HCT116 (cell line): Measurements from ENCODE around the gene RFX2. TPM values are rescaled to one million over a fixed set of nuclear protein-coding genes. Genes with fewer than 3 reads are reported as not detected.

Experiments
- ATAC-seq: fragments of 200-7000 bp; cut with Tn5 transposase; 2 replicates; pipeline ENCODE4 v1.9.1; 2020; ENCODE audit warnings: mild to moderate bottlenecking, moderate library complexity
- BruUV-seq: library from RNA; stranded (reverse); fragments of 400-500 nt; replicated peaks from 2 replicates; lab custom pipeline; 2021; lab: Mats Ljungman, UMichigan
- CTCF ChIA-PET: fragments of 300-600 bp; sonication (Branson Sonifier 250); formaldehyde crosslinking; loops from one replicate; lab custom pipeline; 2021; ENCODE audit warnings: antibody characterized with exemption; lab: Charles Lee
- POLR2A ChIA-PET: fragments of 300-600, 350-600 bp; sonication (Branson Sonifier 250); formaldehyde crosslinking; loops from one replicate; lab custom pipeline; 2021; ENCODE audit warnings: antibody characterized with exemption; lab: Charles Lee
- RAD21 ChIA-PET, 2 experiments: fragments of 300-600 bp; sonication (Branson Sonifier 250); formaldehyde crosslinking; loops; one replicate each; lab custom pipeline; 2023; ENCODE audit warnings: low total read pairs in 2 of 2; ENCODE audit not compliant: uncharacterized antibody in 2 of 2, unreplicated experiment in 2 of 2, low non-redundant PET in 1 of 2; lab: Charles Lee
- DNase-seq: peaks from one replicate; pipeline ENCODE4 v3.0.0-alpha.2; 2010; ENCODE audit warnings: low read depth, low spot score
- H2AFZ ChIP-seq: fragments of 200-600 bp; shearing (Covaris generic), sonication (generic); 2 replicates; pipeline ENCODE4 v1.6.1; 2017; ENCODE audit warnings: low read depth, mixed run types, mixed read lengths, antibody characterized with exemption, low read length; ENCODE audit not compliant: poor library complexity, severe bottlenecking
- H3K27ac ChIP-seq: 2 replicates; pipeline ENCODE4 v1.5.1; 2012; ENCODE audit warnings: low read depth, low read length
- H3K27me3 ChIP-seq: fragments of 200-600 bp; sonication (generic); 2 replicates; pipeline ENCODE4 v1.6.1; 2016; ENCODE audit warnings: mixed run types, low read length, mixed read lengths; ENCODE audit not compliant: insufficient read depth
- H3K36me3 ChIP-seq, 2 experiments: fragments of 200-500 bp in 1 of 2; fragments of 200-600 bp in 1 of 2; sonication (Bioruptor generic) in 1 of 2; sonication (generic) in 1 of 2; 2 replicates each; pipeline versions ENCODE4 v1.5.1 to v1.6.1; 2014 to 2016; ENCODE audit warnings: low read length in 2 of 2, inconsistent platforms in 1 of 2, mixed read lengths in 1 of 2, mixed run types in 1 of 2; ENCODE audit not compliant: insufficient read depth in 2 of 2, control insufficient read depth in 1 of 2
- H3K4me1 ChIP-seq, 2 experiments: fragments of 200-600 bp in 1 of 2; sonication (generic) in 1 of 2; 2 replicates each; pipeline versions ENCODE4 v1.5.1 to v1.6.1; 2012 to 2017; ENCODE audit warnings: low read length in 2 of 2, inconsistent platforms in 1 of 2, mild to moderate bottlenecking in 1 of 2, mixed read lengths in 1 of 2, mixed run types in 1 of 2, moderate library complexity in 1 of 2; ENCODE audit not compliant: insufficient read depth in 2 of 2, control insufficient read depth in 1 of 2
- H3K4me2 ChIP-seq: fragments of 200-600 bp; sonication (generic); 2 replicates; pipeline ENCODE4 v1.6.1; 2017; ENCODE audit warnings: mixed run types, low read length, mixed read lengths
- H3K4me3 ChIP-seq, 2 experiments: fragments of 200-600 bp in 1 of 2; sonication (generic) in 1 of 2; replicated peaks in 1 of 2; 2 replicates each; pipeline ENCODE4 v1.5.1; 2011 to 2016; ENCODE audit warnings: low read length in 2 of 2, control low read depth in 1 of 2, low read depth in 1 of 2, mild to moderate bottlenecking in 1 of 2, mixed read lengths in 1 of 2, mixed run types in 1 of 2
- H3K79me2 ChIP-seq: fragments of 200-600 bp; sonication (generic); 2 replicates; pipeline ENCODE4 v1.6.1; 2017; ENCODE audit warnings: mild to moderate bottlenecking, mixed run types, low read length, moderate library complexity, mixed read lengths; ENCODE audit not compliant: insufficient read depth
- H3K9ac ChIP-seq: fragments of 200-600 bp; sonication (generic); 2 replicates; pipeline ENCODE4 v1.6.1; 2016; ENCODE audit warnings: low read length, mixed read lengths
- H3K9me2 ChIP-seq: fragments of 200-600 bp; sonication (generic), shearing (Covaris generic); 2 replicates; pipeline ENCODE4 v1.6.1; 2017; ENCODE audit warnings: mixed run types, mild to moderate bottlenecking, moderate library complexity; ENCODE audit not compliant: insufficient read depth
- H3K9me3 ChIP-seq, 2 experiments: fragments of 200-500 bp in 1 of 2; fragments of 200-600 bp in 1 of 2; sonication (Bioruptor generic) in 1 of 2; sonication (generic) in 1 of 2; 2 replicates each; pipeline ENCODE4 v1.6.1; 2014 to 2017; ENCODE audit warnings: low read length in 2 of 2, mixed read lengths in 2 of 2, inconsistent platforms in 1 of 2, low read depth in 1 of 2, mild to moderate bottlenecking in 1 of 2, mixed run types in 1 of 2, moderate library complexity in 1 of 2; ENCODE audit not compliant: control insufficient read depth in 1 of 2, insufficient read depth in 1 of 2
- H4K20me1 ChIP-seq: fragments of 200-600 bp; sonication (generic), shearing (Covaris generic); 2 replicates; pipeline ENCODE4 v1.6.1; 2017; ENCODE audit warnings: mixed run types, mild to moderate bottlenecking, moderate library complexity; ENCODE audit not compliant: insufficient read depth
- ATF3 ChIP-seq: IDR thresholded peaks from 2 replicates; pipeline ENCODE4 v1.6.1; 2012
- CBX3 ChIP-seq: IDR thresholded peaks from 2 replicates; pipeline ENCODE4 v1.6.1; 2012; ENCODE audit warnings: low read depth
- CEBPB ChIP-seq: IDR thresholded peaks from 2 replicates; pipeline ENCODE4 v1.6.1; 2012; ENCODE audit warnings: low read depth
- ELF1 ChIP-seq: IDR thresholded peaks from 2 replicates; pipeline ENCODE4 v1.6.1; 2012; ENCODE audit warnings: low read depth, borderline replicate concordance
- EZH2 ChIP-seq: fragments of 200-600 bp; sonication (generic); IDR thresholded peaks from 2 replicates; pipeline ENCODE4 v1.6.1; 2017; ENCODE audit warnings: antibody characterized with exemption, mixed run types
- EZH2phosphoT487 ChIP-seq: fragments of 200-600 bp; IDR thresholded peaks from 2 replicates; pipeline ENCODE4 v1.6.1; 2018; ENCODE audit warnings: antibody characterized with exemption, borderline replicate concordance
- FOSL1 ChIP-seq: IDR thresholded peaks from 2 replicates; pipeline ENCODE4 v1.6.1; 2012; ENCODE audit warnings: low read depth
- JUND ChIP-seq: IDR thresholded peaks from 2 replicates; pipeline ENCODE4 v1.6.1; 2012
- MAX ChIP-seq: IDR thresholded peaks from 2 replicates; pipeline ENCODE4 v1.6.1; 2012
- POLR2A ChIP-seq: IDR thresholded peaks from 2 replicates; pipeline ENCODE4 v1.7.0; 2011; ENCODE audit warnings: borderline replicate concordance; ENCODE audit not compliant: insufficient read depth, insufficient read length; ENCODE audit errors: extremely low read depth
- POLR2AphosphoS5 ChIP-seq: IDR thresholded peaks from 2 replicates; pipeline ENCODE4 v1.6.1; 2011; ENCODE audit warnings: mild to moderate bottlenecking, low read depth, low read length, moderate library complexity
- RAD21 ChIP-seq: IDR thresholded peaks from 2 replicates; pipeline ENCODE4 v1.6.1; 2012; ENCODE audit warnings: low read depth, mild to moderate bottlenecking
- REST ChIP-seq: IDR thresholded peaks from 2 replicates; pipeline ENCODE4 v1.6.1; 2012; ENCODE audit warnings: low read depth
- SIN3A ChIP-seq: IDR thresholded peaks from 2 replicates; pipeline ENCODE4 v1.6.1; 2012; ENCODE audit warnings: low read depth
- SP1 ChIP-seq: IDR thresholded peaks from 2 replicates; pipeline ENCODE4 v1.6.1; 2012; ENCODE audit warnings: low read depth
- SRF ChIP-seq: IDR thresholded peaks from 2 replicates; pipeline ENCODE4 v1.6.1; 2012; ENCODE audit warnings: low read depth
- TCF7L2 ChIP-seq: IDR thresholded peaks from 2 replicates; pipeline ENCODE4 v1.7.0; 2011; ENCODE audit warnings: borderline replicate concordance, inconsistent platforms; ENCODE audit not compliant: insufficient read depth, insufficient read length; ENCODE audit errors: extremely low read depth
- YY1 ChIP-seq: IDR thresholded peaks from 2 replicates; pipeline ENCODE4 v1.6.1; 2011; ENCODE audit warnings: low read length, low read depth, moderate library complexity, mild to moderate bottlenecking; ENCODE audit not compliant: insufficient replicate concordance; ENCODE audit errors: extremely low read depth
- ZBTB33 ChIP-seq: IDR thresholded peaks from 2 replicates; pipeline ENCODE4 v1.6.1; 2011; ENCODE audit warnings: mild to moderate bottlenecking, low read length, moderate library complexity; ENCODE audit not compliant: insufficient replicate concordance; ENCODE audit errors: extremely low read depth
- ZFX ChIP-seq: fragments of 450-650 bp; IDR thresholded peaks from 2 replicates; pipeline ENCODE4 v1.6.1; 2017
- ZNF274 ChIP-seq: fragments of 200-500 bp; sonication (Bioruptor generic); IDR thresholded peaks from 2 replicates; pipeline ENCODE4 v1.6.1; 2014; ENCODE audit warnings: mild to moderate bottlenecking, low read depth, low read length, inconsistent platforms
- intact Hi-C: fragments of 100-400 bp; cut with micrococcal nuclease; formaldehyde crosslinking; loops from 2 replicates; pipeline ENCODE4 v1.10.0; 2022
- total RNA-seq: library from RNA; stranded (reverse); gene quantifications from one replicate; pipeline ENCODE4 v1.2.1, GENCODE V29; 2021; ENCODE audit not compliant: unreplicated experiment

RFX2 gene
- total RNA-seq, 1 experiment from 2014 or later = 13.7 TPM

GRCh38 chr19:6117534-6117933 lies 7.2 kb upstream of the RFX2 start (continued):
- TF ChIP-seq ZBTB33 (no peak), MAX (no peak), ZFX (no peak), REST (no peak)
- TF ChIP-seq, all 23 proteins: peak for 0

GRCh38 chr19:6116749-6117430 lies 6.6 kb upstream of the RFX2 start:
- ATAC-seq = no peak
- Histone ChIP-seq H3K9me3 (0 out of 4 replicates have a peak, but pooled peaks cover 0 to 3% of the 10 kb centered on the region in 2 experiments), H3K4me1 (no peaks in the 10 kb centered on the region), H3K4me3 (no peak overlapping the region), H3K27me3 (no peaks in the 10 kb centered on the region), H2AFZ (no peak overlapping the region), H3K9ac (no peak overlapping the region), H3K4me2 (no peak overlapping the region), H3K27ac (no peak overlapping the region), H3K9me2 (no peaks in the 10 kb centered on the region), H3K79me2 (no peaks in the 10 kb centered on the region), H3K36me3 (no peaks in the 10 kb centered on the region), H4K20me1 (no peaks in the 10 kb centered on the region)
- intact Hi-C loops = no loop called here
- ChIA-PET CTCF (interaction anchor here (0.9 to 1.3 kb wide), 2 partner anchors 8 to 69 kb away, joined by 3 read pairs; no protein-coding TSS in a partner anchor), RAD21 (no interaction called here), POLR2A (no interaction called here)
- no peak for TF ChIP-seq RAD21
- no peak for TF ChIP-seq CEBPB
- TF ChIP-seq ATF3 = no peak
- TF ChIP-seq SIN3A = no peak
- TF ChIP-seq ELF1 = no peak
- no peak for TF ChIP-seq POLR2A
- TF ChIP-seq SP1 = no peak
- TF ChIP-seq POLR2AphosphoS5 = no peak
- TF ChIP-seq ZFX = no peak
- no peak for TF ChIP-seq TCF7L2
- TF ChIP-seq CBX3 = no peak
- TF ChIP-seq EZH2phosphoT487 = no peak
- no peak for TF ChIP-seq YY1
- no peak for TF ChIP-seq EZH2
- no peak for TF ChIP-seq ZNF274
- no peak for TF ChIP-seq JUND
- no peak for TF ChIP-seq SRF
- TF ChIP-seq FOSL1 = no peak
- BruUV-seq = no TSS peak
- no peak for DNase-seq
